GM23338 (cell line): ENCODE measurements around the gene PTPRE. TPM values are rescaled to one million over a fixed set of nuclear protein-coding genes. Genes with fewer than 3 reads are reported as not detected.

Source experiments
- ATAC-seq: fragments of 200-7000 bp; cut with Tn5 transposase; 3 replicates; pipeline ENCODE4 v1.9.1; 2020
- DNase-seq: peaks from one replicate; pipeline ENCODE4 v3.0.0-alpha.2; 2015; ENCODE audit warnings: low spot score
- H2AFZ ChIP-seq: fragments of 200-600 bp; sonication (generic); 2 replicates; pipeline ENCODE4 v1.8.0; 2016; ENCODE audit warnings: antibody characterized with exemption, mild to moderate bottlenecking, moderate library complexity
- H3F3A ChIP-seq: fragments of 200-600 bp; sonication (generic); replicated peaks from 2 replicates; pipeline ENCODE4 v1.8.0; 2017; ENCODE audit warnings: antibody characterized with exemption, mixed run types, low read depth
- H3K27ac ChIP-seq: fragments of 200-600 bp; sonication (generic); 2 replicates; pipeline ENCODE4 v1.6.1; 2016; ENCODE audit warnings: low read depth
- H3K27me3 ChIP-seq: fragments of 200-600 bp; sonication (generic); 2 replicates; pipeline ENCODE4 v1.8.0; 2016; ENCODE audit warnings: mild to moderate bottlenecking, mixed run types, moderate library complexity; ENCODE audit not compliant: insufficient read depth
- H3K36me3 ChIP-seq: fragments of 200-600 bp; sonication (generic); 2 replicates; pipeline ENCODE4 v1.8.0; 2016; ENCODE audit warnings: mild to moderate bottlenecking; ENCODE audit not compliant: insufficient read depth
- H3K4me1 ChIP-seq: fragments of 200-600 bp; sonication (generic); 2 replicates; pipeline ENCODE4 v1.8.0; 2016; ENCODE audit warnings: mild to moderate bottlenecking, moderate library complexity; ENCODE audit not compliant: insufficient read depth
- H3K4me2 ChIP-seq: fragments of 200-600 bp; sonication (generic); 2 replicates; pipeline ENCODE4 v1.7.1; 2017; ENCODE audit warnings: mixed run types
- H3K4me3 ChIP-seq: fragments of 200-600 bp; sonication (generic); 2 replicates; pipeline ENCODE4 v1.6.1; 2016; ENCODE audit warnings: mixed run types
- H3K79me2 ChIP-seq: fragments of 200-600 bp; sonication (generic); replicated peaks from 2 replicates; pipeline ENCODE4 v1.8.0; 2017; ENCODE audit warnings: mild to moderate bottlenecking; ENCODE audit not compliant: insufficient read depth
- H3K9me2 ChIP-seq: fragments of 200-600 bp; sonication (generic); 2 replicates; pipeline ENCODE4 v1.8.0; 2017; ENCODE audit not compliant: insufficient read depth
- H4K20me1 ChIP-seq: fragments of 200-600 bp; sonication (generic); replicated peaks from 2 replicates; pipeline ENCODE4 v1.8.0; 2017; ENCODE audit warnings: mild to moderate bottlenecking; ENCODE audit not compliant: insufficient read depth
- H3K27ac Mint-ChIP-seq: 2 replicates; pipeline ENCODE4 v1.8.0; 2020; ENCODE audit warnings: inconsistent platforms, mild to moderate bottlenecking, moderate library complexity, mixed read lengths
- H3K27me3 Mint-ChIP-seq: 3 replicates; pipeline ENCODE4 v1.8.0; 2022; ENCODE audit warnings: low read depth, mild to moderate bottlenecking, moderate library complexity, mixed read lengths, inconsistent platforms; ENCODE audit not compliant: insufficient read depth, poor library complexity
- H3K36me3 Mint-ChIP-seq: 3 replicates; pipeline ENCODE4 v1.8.0; 2021; ENCODE audit warnings: low read depth, mild to moderate bottlenecking, inconsistent platforms, moderate library complexity, mixed read lengths
- H3K4me1 Mint-ChIP-seq: 3 replicates; pipeline ENCODE4 v1.8.0; 2020; ENCODE audit warnings: mild to moderate bottlenecking, inconsistent platforms, mixed read lengths
- H3K4me3 Mint-ChIP-seq: 3 replicates; pipeline ENCODE4 v1.8.0; 2021; ENCODE audit warnings: moderate library complexity, mild to moderate bottlenecking, inconsistent platforms, mixed read lengths
- H3K9me3 Mint-ChIP-seq: 3 replicates; pipeline ENCODE4 v1.8.0; 2020; ENCODE audit warnings: moderate library complexity, mild to moderate bottlenecking, inconsistent platforms, mixed read lengths
- CREB1 ChIP-seq: fragments of 250-450 bp; sonication (Bioruptor Pico); IDR thresholded peaks from 2 replicates; pipeline ENCODE4 v1.5.0; 2020; ENCODE audit warnings: low read depth, mild to moderate bottlenecking, moderate library complexity
- ETS1 ChIP-seq: IDR thresholded peaks from 2 replicates; pipeline ENCODE4 v1.6.1; 2016; ENCODE audit warnings: antibody characterized with exemption
- EZH2 ChIP-seq: fragments of 200-600 bp; sonication (generic); IDR thresholded peaks from one replicate; pipeline ENCODE4 v1.8.0; 2017; ENCODE audit warnings: antibody characterized with exemption, mild to moderate bottlenecking, low read depth; ENCODE audit not compliant: unreplicated experiment
- EZH2phosphoT487 ChIP-seq: fragments of 200-600 bp; sonication (generic); IDR thresholded peaks from one replicate; pipeline ENCODE4 v1.8.1; 2018; ENCODE audit warnings: antibody characterized with exemption; ENCODE audit not compliant: unreplicated experiment
- JUNB ChIP-seq: IDR thresholded peaks from one replicate; pipeline ENCODE4 v1.6.1; 2016; ENCODE audit warnings: antibody characterized with exemption; ENCODE audit not compliant: unreplicated experiment
- REST ChIP-seq: IDR thresholded peaks from one replicate; pipeline ENCODE4 v1.6.1; 2018; ENCODE audit warnings: antibody characterized with exemption; ENCODE audit not compliant: unreplicated experiment
- STAT1 ChIP-seq: IDR thresholded peaks from one replicate; pipeline ENCODE4 v1.6.1; 2016; ENCODE audit warnings: antibody characterized with exemption; ENCODE audit not compliant: unreplicated experiment
- ZNF114 ChIP-seq: fragments of 250-450 bp; sonication (Bioruptor Pico); IDR thresholded peaks from 2 replicates; pipeline ENCODE4 v1.5.0; 2020; ENCODE audit warnings: mild to moderate bottlenecking, moderate library complexity
- ZNF331 ChIP-seq: fragments of 250-450 bp; sonication (Bioruptor Pico); IDR thresholded peaks from 2 replicates; pipeline ENCODE4 v1.5.0; 2020; ENCODE audit warnings: low read depth, mild to moderate bottlenecking, moderate library complexity
- ZNF462 ChIP-seq: fragments of 250-450 bp; sonication (Bioruptor Pico); IDR thresholded peaks from 2 replicates; pipeline ENCODE4 v1.5.0; 2020; ENCODE audit warnings: mild to moderate bottlenecking, moderate library complexity
- polyA plus RNA-seq: library from polyadenylated mRNA; unstranded; fragments of >200 nt; fragmentation: Nextera tagmentation; extraction: Ambion mirVana; gene quantifications from 2 replicates; pipeline ENCODE4 v1.2.1, GENCODE V29; 2016
- total RNA-seq: library from RNA; depleted of rRNA; stranded (reverse); fragments of >200 nt; shearing (Covaris generic); gene quantifications from 2 replicates; pipeline ENCODE4 v1.2.3, GENCODE V29; 2014

Gene PTPRE
- total and polyA plus RNA-seq, 2 experiments from 2014 or later = 0.34 to 0.42 TPM

GRCh38 chr10:127903789-127904188 is 3.1 kb upstream of the PTPRE start:
- no peaks in the 10 kb centered on the region for H3K4me1 ChIP-seq

More at GRCh38 chr10:127903789-127904188, 3.1 kb upstream of the PTPRE start:
- ATAC-seq (no peak), DNase-seq (no peak)
- no peaks in the 10 kb centered on the region for H3K9me2 ChIP-seq
- no peak overlapping the region for H3K4me3 ChIP-seq
- no peaks in the 10 kb centered on the region for H3K36me3 ChIP-seq
- Mint-ChIP-seq H3K4me1 (peaks cover 2% of the 10 kb centered on the region; the same call in 2 of the 3 replicates), H3K27me3 (peaks cover 15% of the 10 kb centered on the region), H3K36me3 (no peaks in the 10 kb centered on the region), H3K4me3 (no peak overlapping the region), H3K27ac (no peak overlapping the region), H3K9me3 (no peaks in the 10 kb centered on the region; the same call in 2 of the 3 replicates)
- no peaks in the 10 kb centered on the region for H3F3A ChIP-seq
- H4K20me1 ChIP-seq = no peaks in the 10 kb centered on the region
- TF ChIP-seq ZNF462 (CRISPR knock-in tag) = no peak
- TF ChIP-seq EZH2phosphoT487 = no peak
- TF ChIP-seq JUNB = no peak
- no peak for TF ChIP-seq REST
- no peak for TF ChIP-seq ETS1
- TF ChIP-seq ZNF331 (CRISPR knock-in tag) = no peak
- no peak for TF ChIP-seq ZNF114
- TF ChIP-seq CREB1 = no peak
- no peak for TF ChIP-seq EZH2
- TF ChIP-seq STAT1 = no peak
- no peak overlapping the region for H3K4me2 ChIP-seq
- no peak overlapping the region for H2AFZ ChIP-seq
- peaks cover 9% of the 10 kb centered on the region for H3K27me3 ChIP-seq
- no peak overlapping the region for H3K27ac ChIP-seq
- H3K79me2 ChIP-seq = no peaks in the 10 kb centered on the region
